KOPT-K1 (cell line): ENCODE data around the gene EPHA2.
"Not testable (repeated sequence)": the region's sequence is repeated elsewhere in the genome, so short reads cannot be mapped to it uniquely, and the experiment has no call there.

Experiments
- H3K27ac ChIP-seq: fragments of 200-600 bp; sonication (generic); 2 replicates; pipeline ENCODE4 v1.5.1; 2016; ENCODE audit warnings: antibody characterized with exemption, mild to moderate bottlenecking, low read depth, low read length; ENCODE audit not compliant: poor library complexity, severe bottlenecking
- H3K36me3 ChIP-seq: fragments of 200-600 bp; sonication (generic); 2 replicates; pipeline ENCODE4 v1.5.1; 2017; ENCODE audit warnings: antibody characterized with exemption, mild to moderate bottlenecking, low read length, moderate library complexity; ENCODE audit not compliant: insufficient read depth
- H3K9me3 ChIP-seq: fragments of 200-600 bp; sonication (generic); 2 replicates; pipeline ENCODE4 v1.5.1; 2017; ENCODE audit warnings: antibody characterized with exemption, low read length, mild to moderate bottlenecking; ENCODE audit not compliant: insufficient read depth, poor library complexity, severe bottlenecking

Gene EPHA2

DNA sequence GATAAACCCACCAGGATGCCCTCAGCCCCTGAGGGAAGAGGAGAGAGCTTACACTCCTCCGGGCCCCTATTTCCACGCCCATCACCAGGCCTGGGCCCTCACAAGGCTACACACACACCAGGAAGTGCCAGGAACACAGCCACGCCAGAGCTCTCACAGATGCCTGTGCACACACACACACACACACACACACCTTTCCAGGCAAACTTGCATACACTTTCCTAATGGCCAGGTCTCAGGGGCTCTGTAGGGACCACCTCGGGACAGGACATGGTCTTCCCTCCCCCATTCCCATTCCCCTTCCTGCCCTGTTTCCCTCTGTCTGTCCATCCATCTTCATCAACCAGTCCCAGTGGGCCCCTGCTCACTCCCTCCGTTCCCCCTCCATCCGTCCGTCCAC is 9.7 kb upstream of the EPHA2 start:
- Histone ChIP-seq H3K27ac (no peak overlapping the region), H3K9me3 (no peaks in the 10 kb centered on the region), H3K36me3 (no peaks in the 10 kb centered on the region)

DNA sequence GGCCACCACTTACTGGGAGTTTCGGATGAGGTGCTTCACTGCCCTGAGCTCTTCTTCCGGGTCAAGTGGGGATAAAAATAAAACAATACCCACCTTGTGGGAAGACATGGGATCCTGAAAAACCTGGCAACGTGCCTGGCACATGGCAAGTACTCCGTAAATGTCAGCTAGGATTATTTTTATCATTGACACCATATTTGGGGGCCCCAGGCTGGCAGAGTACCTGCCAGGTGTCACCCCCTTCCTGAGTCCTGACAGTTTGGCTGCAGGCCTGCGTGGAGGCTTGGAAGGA is 9.2 kb upstream of the EPHA2 start:
- Histone ChIP-seq H3K9me3 (no peaks in the 10 kb centered on the region), H3K27ac (no peak overlapping the region), H3K36me3 (no peaks in the 10 kb centered on the region)

DNA sequence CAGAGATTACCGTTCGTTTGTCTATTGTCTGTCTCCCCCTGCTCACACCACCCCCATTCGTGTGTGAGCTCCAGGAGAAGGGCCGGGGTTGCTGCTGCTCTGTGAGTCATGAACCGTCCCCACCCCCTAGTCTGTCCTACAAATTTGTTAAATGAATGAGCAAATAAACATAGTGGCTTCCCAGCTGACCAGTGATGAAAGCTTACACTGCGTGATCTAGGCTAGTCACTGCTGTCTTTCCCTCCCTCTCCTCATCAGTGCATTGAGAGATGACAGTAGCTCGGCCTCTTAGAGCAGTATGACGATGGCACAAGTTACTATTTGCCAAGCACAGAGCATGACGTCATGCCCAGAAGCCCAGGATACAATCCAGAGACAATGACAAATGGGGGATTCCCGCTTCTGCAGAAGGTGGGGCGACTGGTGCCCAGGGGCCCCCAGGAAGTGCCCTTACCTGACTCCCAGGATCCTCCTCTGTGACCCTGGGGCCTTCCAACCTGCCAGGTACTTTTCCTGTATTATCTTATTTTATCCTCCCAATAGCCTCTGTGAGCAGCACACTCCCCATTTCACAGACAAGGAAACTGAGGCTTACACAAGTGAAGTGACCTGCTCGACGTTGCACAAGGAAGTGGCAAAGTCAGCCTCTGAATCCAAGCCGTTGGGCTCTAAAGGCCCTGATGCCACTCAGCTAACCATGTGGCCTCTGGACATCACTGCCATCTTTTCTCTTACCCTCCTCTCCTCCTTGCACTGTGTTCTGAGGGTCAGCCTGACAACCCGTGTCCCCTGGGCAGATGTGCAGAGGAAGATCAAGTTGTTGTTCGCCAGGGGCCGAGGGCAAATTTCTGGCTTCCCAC is 8.6 kb upstream of the EPHA2 start:
- H3K9me3 ChIP-seq = no peaks in the 10 kb centered on the region
- H3K36me3 ChIP-seq = no peaks in the 10 kb centered on the region
- no peak overlapping the region for H3K27ac ChIP-seq

DNA sequence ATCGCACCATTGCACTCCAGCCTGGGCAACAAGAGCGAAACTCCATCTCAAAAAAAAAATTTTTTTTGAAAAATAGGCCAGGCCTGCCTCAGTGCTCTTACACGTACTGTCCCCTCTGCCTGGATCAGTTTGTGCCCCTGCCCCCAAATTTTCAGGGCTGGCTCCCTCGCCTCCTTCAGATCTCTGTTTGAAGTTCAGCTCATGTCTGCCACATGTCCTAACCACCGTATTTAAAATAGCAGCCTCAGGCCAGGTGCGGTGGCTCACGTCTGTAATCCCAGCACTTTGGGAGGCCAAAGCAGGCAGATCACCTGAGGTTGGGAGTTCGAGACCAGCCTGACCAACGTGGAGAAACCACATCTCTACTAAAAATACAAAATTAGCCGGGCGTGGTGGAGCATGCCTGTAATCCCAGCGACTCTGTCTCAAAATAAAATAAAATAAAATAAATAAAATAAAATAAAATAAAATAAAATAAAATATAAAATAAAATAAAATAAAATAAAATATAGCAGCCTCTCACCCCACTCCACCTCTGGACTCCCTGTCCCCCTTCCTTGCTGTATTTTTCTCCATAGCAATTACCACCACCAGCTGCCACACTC is 7.8 kb upstream of the EPHA2 start:
- not testable (repeated sequence) for H3K9me3 ChIP-seq, H3K27ac ChIP-seq, H3K36me3 ChIP-seq

DNA sequence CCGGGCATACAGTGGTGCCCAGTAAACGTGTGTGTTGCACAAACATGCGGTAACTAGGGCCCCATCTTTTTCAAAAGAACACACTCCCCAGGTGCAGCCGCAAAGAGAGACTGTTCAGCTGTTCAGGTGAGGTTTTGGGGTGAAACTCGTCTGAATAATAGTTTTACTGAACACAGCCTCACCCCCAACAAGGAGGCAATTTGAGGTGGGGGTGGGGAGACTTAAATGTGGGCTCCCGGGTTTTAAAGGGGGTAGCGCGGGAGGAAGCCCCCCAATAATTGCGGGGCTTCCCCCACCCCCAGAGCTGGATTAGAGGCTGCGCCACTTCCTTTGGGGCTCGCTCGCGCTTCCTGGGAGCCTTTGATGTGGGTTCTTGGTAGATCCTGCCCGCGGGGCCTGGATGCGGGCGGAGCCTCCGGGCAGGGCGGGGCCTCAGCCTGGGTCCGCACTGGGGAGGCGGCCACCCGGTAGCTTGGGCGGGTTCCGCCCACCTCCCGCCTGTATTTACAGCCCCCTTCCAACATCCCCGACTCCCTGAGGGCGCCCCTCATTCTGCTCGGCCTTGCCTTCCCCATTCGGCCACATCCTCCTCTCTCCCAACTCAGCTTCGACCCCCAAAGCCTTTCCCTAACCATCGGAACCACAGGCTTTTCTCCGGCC is 6.4 kb upstream of the EPHA2 start:
- Histone ChIP-seq H3K9me3 (no peaks in the 10 kb centered on the region), H3K36me3 (no peaks in the 10 kb centered on the region), H3K27ac (no peak overlapping the region)

DNA sequence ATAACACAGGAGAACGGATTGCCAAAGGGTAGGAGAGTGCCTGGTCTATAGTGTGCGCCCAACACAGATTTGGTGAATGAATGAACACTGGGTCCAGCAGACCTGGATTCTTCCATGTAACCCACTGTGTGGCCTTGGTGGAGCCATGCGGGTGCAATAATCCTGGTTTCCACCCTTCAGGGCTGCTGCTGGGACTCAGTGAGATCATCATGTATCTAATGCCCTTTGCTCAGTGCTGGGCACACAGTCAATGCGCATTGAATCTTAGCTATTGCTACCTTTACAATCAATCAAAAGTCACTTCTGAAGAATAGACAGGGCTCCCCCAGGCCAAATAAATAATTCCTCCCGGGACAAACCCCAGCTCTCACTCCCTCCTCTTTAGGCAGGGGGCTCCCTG is 5.8 kb upstream of the EPHA2 start:
- Histone ChIP-seq H3K27ac (no peak overlapping the region), H3K36me3 (no peaks in the 10 kb centered on the region), H3K9me3 (no peaks in the 10 kb centered on the region)

DNA sequence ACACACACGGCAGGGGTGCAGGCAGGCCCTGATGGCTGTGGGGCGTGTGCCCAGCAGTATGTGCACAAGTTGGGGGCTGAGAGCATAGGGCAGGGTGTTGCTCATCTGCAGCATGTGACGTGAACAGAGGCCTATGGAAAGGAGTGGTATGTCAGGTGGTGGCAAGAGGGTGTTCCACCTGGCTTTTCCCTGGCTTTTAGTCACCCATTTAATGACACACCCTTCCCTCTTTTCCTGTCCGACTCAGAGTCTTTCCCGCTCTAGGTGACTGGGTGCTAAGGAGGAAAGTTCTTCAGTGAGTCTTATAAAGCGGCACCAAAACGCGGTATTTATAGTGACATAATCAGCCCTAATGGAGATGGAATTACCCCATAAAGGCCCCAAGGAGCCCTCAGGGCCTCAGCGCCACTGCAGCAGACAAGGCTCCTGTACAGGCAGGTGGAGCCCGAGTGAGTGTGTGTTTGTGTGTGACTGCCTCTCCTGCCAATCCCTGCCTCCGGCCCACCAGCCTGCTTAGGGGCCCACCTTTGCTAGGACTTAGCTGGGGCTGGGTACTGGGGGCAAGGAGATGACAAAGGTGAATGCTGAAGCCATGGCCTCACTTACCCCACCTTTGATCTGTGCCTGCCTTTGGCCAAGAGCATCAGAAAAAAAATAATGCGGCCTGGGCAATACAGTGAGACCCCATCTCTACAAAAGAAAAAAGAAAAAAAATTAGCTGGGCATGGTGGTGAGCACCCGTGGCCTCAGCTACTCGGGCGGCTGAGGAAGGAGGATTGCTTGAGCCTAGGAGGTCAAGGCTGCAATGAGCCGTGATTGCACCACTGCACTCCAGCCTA is 3.3 kb upstream of the EPHA2 start:
- no peaks in the 10 kb centered on the region for H3K36me3 ChIP-seq
- no peaks in the 10 kb centered on the region for H3K9me3 ChIP-seq
- H3K27ac ChIP-seq = no peak overlapping the region

DNA sequence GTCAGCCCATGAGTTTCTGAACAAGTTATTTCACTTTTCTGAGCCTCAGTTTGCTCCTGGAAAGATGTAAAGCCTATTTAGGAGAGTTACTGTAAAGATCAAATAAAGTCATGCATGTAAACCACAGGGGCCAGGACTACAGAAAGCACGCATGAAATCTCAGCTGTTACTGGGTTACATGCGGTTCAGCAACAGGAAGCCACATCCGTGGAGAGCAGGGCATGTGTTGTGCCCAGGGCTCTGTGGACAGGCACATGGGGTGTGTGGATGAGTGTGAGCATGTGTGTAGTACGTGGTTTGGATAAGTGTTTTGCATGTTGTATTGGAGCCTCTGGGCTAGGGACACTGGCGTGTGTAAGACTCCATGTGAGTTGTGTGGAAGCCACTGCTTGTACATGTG is 2.2 kb upstream of the EPHA2 start:
- H3K27ac ChIP-seq = no peak overlapping the region
- H3K36me3 ChIP-seq = no peaks in the 10 kb centered on the region

DNA sequence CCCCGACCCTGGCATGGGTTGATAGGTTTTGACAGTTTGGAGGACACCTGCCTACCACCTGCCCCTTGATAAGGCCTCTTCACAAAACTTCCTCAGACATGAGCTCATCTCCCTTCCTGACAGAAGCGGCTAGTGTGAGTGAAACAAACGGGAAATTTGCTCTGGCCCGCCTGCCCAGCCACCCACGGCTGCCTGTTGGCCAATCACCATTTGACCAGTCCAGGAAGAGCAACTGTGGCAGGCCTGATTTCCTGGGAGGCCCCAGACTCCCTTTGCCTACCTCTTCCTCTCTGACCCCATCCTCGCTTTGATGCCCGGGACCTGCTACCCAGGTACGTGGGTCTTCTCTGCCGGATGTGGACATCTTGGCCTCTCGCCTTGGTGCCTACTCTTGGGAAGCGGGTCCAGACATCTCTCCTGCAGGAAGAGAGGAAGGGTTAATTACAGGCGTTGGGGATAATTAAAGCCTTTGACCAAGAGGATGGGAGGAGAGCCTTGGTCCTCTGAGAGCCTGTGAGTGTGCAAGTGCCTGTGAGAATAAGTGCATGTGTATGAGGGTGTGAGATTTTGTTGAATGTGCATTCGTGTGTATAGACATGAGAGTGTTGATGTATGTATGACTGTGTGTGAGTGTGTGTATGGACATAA is 1.1 kb upstream of the EPHA2 start:
- H3K36me3 ChIP-seq = no peaks in the 10 kb centered on the region
- no peak overlapping the region for H3K27ac ChIP-seq
- no peaks in the 10 kb centered on the region for H3K9me3 ChIP-seq

More for the DNA sequence above, 2.2 kb upstream of the EPHA2 start:
- no peaks in the 10 kb centered on the region for H3K9me3 ChIP-seq

DNA sequence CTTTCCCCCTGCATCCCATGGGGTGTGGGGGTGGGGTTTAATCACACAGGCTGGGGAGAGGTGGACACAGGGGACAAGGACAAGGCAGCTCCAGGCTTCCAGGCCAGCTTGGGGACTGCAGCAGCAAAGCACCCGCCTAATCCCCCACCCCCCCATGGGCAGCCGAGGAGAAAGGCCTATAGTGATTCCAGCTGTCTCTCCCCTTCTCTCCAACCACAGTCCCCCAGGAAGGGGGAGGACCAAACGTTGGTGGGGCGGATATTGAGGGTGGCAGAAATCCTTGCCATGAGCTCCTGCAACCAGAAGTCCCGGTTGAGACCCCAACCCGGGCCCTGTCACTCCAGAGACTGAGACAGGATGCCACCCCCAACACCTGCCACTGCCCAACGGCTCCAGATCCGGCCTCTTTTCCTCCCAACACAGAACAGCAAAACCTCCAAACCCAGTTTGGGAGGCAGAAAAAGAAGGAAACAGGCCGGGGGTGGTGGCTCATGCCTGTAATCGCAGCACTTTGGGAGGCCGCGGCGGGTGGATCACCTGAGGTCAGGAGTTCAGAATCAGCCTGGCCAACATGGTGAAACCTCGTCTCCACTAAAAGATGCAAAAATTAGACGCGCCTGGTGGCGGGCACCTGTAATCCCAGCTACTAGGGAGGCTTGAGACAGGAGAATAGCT is 1.7 kb downstream of the EPHA2 start:
- H3K9me3 ChIP-seq = no peaks in the 10 kb centered on the region
- H3K36me3 ChIP-seq = no peaks in the 10 kb centered on the region
- no peak overlapping the region for H3K27ac ChIP-seq

DNA sequence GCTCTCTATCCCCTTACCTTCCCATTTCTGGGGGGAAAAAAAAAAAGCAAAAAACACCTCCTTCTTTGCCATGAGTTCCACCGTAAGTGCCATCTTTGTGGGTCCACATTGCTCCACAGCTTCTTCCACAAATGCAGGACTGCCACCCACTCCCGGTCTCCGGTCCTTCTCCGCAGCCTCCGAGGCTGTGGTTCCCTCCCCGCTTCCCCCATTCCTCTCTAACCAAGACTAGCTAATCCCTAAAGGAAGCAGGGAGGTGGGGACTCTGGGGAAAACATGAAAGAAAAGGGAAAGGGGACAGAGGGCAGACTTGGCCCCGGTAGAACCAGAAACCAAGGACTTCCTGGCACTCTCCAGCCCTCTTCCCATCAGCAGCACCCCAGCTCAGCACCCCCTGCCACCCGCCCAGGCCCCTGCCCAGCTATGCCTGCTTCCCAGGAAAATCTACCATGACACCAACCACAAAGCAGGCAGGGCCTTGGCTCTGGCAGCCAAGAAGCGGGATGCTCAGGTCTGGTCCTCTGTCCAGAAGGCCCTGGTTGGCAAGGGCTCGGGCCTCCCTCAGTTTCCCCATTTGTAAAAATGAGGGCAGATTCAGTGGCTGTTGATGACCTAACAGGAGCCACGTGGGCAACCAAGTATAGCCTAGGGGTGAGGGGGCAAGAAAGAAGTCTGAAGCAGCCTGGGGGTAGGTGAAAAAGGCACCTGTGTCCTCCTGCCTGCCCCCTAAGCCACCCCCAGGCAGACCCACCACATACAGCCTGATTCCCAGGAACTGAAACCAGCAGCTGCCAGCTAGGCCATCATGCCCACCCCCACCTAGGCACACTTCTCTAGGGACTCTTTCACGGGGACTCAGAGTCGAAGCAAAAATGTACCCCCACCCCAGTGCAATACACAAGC is 2.5 kb downstream of the EPHA2 start:
- H3K27ac ChIP-seq = no peak overlapping the region
- H3K9me3 ChIP-seq = no peaks in the 10 kb centered on the region
- H3K36me3 ChIP-seq = no peaks in the 10 kb centered on the region

DNA sequence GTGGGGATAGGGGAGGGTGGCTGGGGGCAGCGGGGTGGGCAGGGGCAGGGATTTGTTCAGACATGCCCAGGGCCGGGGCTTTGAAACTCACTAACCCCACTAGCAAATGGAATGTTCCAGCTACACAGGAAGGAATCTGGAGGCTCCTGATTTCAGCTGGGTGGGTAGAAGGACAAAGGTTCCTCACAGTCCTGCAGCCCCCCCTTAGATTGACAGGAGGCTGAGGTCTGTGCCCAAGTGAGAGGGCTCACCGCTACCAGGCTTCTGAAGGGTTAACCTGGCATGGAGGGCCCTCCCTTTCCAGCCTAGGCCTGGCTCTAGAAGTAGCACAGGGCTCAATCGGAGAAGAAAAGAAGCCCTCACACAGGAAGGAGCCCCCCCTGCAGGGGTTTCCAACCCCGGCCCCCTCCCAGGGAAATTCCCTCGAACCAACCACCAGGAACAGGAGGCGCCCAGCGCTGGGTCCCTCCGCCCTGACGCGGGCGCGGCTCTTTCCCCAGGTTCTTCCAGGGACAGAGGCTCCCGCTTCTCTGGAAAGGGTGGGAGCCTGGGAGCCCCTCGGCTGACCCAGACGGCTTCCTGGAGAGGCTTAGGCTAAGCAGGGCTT is 3.3 kb downstream of the EPHA2 start:
- no peak overlapping the region for H3K27ac ChIP-seq
- no peaks in the 10 kb centered on the region for H3K9me3 ChIP-seq
- H3K36me3 ChIP-seq = no peaks in the 10 kb centered on the region

DNA sequence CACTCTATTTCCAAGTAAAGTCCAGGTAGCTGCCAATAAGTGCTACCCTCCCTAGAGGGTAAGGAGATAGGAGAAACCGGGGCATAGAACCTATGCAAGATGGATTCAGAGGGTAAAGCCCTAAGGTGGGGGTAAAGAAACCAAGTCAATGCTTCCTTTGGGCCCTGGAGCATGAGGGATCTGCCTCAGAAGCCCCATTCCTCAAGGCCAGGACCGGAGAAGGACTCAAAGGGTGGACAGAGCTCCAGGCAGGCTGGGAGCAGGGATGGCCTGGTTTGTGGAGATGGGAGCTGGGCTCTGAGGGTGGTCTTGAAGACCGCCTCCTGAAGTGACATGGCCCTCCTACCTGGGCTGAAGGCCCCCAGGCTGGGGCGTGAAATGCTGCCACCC is 3.9 kb downstream of the EPHA2 start:
- H3K27ac ChIP-seq = no peak overlapping the region
- no peaks in the 10 kb centered on the region for H3K36me3 ChIP-seq
- no peaks in the 10 kb centered on the region for H3K9me3 ChIP-seq
